ENCODE data around the gene IFT88. TPM values are rescaled to one million over a fixed set of nuclear protein-coding genes. Genes with fewer than 3 reads are reported as not detected.

IFT88 gene
- total and polyA plus RNA-seq, 9 of the 15 experiments (the other 6 are each of a cell fraction or from before 2014, with no cell fraction given): 8.3 to 13.5 (median 10.0) TPM

DNA sequence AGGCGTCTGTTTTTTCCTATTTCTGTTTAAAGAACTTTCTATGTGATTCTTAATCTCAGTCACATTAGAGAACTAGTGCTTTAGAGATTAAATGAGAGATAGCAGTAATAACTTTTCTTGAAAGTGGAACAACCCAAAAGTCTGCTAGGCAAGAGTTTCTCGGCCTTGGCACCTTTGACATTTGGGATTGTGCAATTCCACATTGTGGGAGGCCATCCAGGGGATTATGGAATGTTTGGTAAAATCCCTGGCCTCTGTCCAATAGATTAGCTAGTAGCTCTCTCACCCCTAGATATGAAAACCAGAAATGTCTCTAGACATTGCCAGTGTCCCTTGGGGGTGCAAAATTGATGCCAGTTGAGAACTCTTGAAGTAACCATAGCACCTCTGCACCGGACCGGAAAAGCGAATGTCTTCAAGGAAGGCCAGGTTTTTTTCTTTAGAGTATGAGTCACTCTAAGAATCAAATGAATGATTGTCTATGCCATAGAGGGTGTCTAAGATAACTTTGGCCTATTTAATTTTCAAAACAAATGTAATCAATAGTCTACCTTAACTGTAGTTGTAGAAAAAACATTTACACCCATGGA, 91.6 kb downstream of the IFT88 start:
- in situ Hi-C loops (cut with MboI): no loop called here
- Histone ChIP-seq H3K79me2 (ENCODE audit: control insufficient read depth, insufficient read depth, low read length) (no peaks in the 10 kb centered on the region), H3K36me3 (ENCODE audit: control insufficient read depth, insufficient read depth, low read length) (no peaks in the 10 kb centered on the region), H3K4me1 (replicated peaks in 1 of 2; ENCODE audit: control insufficient read depth in 2 of 2, insufficient read depth in 2 of 2, low read length in 2 of 2) (no peaks in the 10 kb centered on the region), H3K9ac (ENCODE audit: insufficient read depth in 1 of 2, low read depth in 2 of 2, low read length in 2 of 2) (no peak overlapping the region), H4K20me1 (replicated peaks; ENCODE audit: control insufficient read depth, insufficient read depth, low read length) (no peaks in the 10 kb centered on the region), H3K9me3 (replicated peaks; ENCODE audit: control insufficient read depth, insufficient read depth, low read depth, low read length) (no peaks in the 10 kb centered on the region), H3K27ac (ENCODE audit: extremely low read depth, low read depth, low read length) (no peak overlapping the region), H3K4me3 (no peak overlapping the region), H3K9me1 (ENCODE audit: control insufficient read depth, insufficient read depth, low read length) (no peaks in the 10 kb centered on the region), H3K4me2 (ENCODE audit: insufficient read depth, low read length) (no peak overlapping the region), H2AFZ (ENCODE audit: low read depth, low read length) (no peak overlapping the region), H3K27me3 (ENCODE audit: control insufficient read depth in 2 of 2, insufficient read depth in 2 of 2, low read length in 2 of 2) (no peaks in the 10 kb centered on the region)
- 79% methylated on average over 5 of the region's 5 CpGs for WGBS (ENCODE audit: insufficient coverage, low coverage, missing lambda C conversion rate)
- FAIRE-seq (no peak), DNase-seq (ENCODE audit: extremely low read depth in 1 of 4, low spot score in 3 of 4) (no peak), ATAC-seq (no peak)
- TF ChIP-seq TAF15 (IDR thresholded peaks at IDR 0.05; ENCODE audit: low read depth, low read length): no peak
- TF ChIP-seq CBX1 (IDR thresholded peaks at IDR 0.05; ENCODE audit: low read depth): no peak
- TF ChIP-seq, protein P1, sequence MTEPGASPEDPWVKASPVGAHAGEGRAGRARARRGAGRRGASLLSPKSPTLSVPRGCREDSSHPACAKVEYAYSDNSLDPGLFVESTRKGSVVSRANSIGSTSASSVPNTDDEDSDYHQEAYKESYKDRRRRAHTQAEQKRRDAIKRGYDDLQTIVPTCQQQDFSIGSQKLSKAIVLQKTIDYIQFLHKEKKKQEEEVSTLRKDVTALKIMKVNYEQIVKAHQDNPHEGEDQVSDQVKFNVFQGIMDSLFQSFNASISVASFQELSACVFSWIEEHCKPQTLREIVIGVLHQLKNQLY (CRISPR knock-in tag; conservative IDR thresholded peaks at IDR 0.05): no peak
- TF ChIP-seq RBFOX2 (IDR thresholded peaks at IDR 0.05; ENCODE audit: low read depth, low read length): no peak
- no peak for TF ChIP-seq ZNF197 (CRISPR knock-in tag; IDR thresholded peaks at IDR 0.05; ENCODE audit: low read depth)
- no peak for TF ChIP-seq SMARCC2 (IDR thresholded peaks at IDR 0.05; ENCODE audit: low read depth)
- TF ChIP-seq, protein P2, sequence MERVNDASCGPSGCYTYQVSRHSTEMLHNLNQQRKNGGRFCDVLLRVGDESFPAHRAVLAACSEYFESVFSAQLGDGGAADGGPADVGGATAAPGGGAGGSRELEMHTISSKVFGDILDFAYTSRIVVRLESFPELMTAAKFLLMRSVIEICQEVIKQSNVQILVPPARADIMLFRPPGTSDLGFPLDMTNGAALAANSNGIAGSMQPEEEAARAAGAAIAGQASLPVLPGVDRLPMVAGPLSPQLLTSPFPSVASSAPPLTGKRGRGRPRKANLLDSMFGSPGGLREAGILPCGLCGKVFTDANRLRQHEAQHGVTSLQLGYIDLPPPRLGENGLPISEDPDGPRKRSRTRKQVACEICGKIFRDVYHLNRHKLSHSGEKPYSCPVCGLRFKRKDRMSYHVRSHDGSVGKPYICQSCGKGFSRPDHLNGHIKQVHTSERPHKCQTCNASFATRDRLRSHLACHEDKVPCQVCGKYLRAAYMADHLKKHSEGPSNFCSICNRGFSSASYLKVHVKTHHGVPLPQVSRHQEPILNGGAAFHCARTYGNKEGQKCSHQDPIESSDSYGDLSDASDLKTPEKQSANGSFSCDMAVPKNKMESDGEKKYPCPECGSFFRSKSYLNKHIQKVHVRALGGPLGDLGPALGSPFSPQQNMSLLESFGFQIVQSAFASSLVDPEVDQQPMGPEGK (CRISPR knock-in tag; IDR thresholded peaks at IDR 0.05; ENCODE audit: borderline replicate concordance): no peak
- no peak for TF ChIP-seq HDAC6 (IDR thresholded peaks at IDR 0.05; ENCODE audit: low read depth, low read length)
- no peak for TF ChIP-seq PKNOX1 (IDR thresholded peaks at IDR 0.05)
- no peak for TF ChIP-seq GATAD2B (IDR thresholded peaks at IDR 0.05; ENCODE audit: borderline replicate concordance)
- no peak for TF ChIP-seq MECOM (CRISPR knock-in tag; IDR thresholded peaks at IDR 0.05)
- no peak for TF ChIP-seq FOXJ2 (tag; IDR thresholded peaks at IDR 0.05)
- no peak for TF ChIP-seq U2AF1 (optimal IDR thresholded peaks at IDR 0.05; ENCODE audit: low read depth, low read length)
- TF ChIP-seq L3MBTL2 (IDR thresholded peaks at IDR 0.05): no peak
- TF ChIP-seq ZNF253 (CRISPR knock-in tag; conservative IDR thresholded peaks at IDR 0.05): no peak
- TF ChIP-seq, protein P3, sequence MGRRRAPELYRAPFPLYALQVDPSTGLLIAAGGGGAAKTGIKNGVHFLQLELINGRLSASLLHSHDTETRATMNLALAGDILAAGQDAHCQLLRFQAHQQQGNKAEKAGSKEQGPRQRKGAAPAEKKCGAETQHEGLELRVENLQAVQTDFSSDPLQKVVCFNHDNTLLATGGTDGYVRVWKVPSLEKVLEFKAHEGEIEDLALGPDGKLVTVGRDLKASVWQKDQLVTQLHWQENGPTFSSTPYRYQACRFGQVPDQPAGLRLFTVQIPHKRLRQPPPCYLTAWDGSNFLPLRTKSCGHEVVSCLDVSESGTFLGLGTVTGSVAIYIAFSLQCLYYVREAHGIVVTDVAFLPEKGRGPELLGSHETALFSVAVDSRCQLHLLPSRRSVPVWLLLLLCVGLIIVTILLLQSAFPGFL (CRISPR knock-in tag; IDR thresholded peaks at IDR 0.05): no peak
- no peak for TF ChIP-seq SNAPC5 (CRISPR knock-in tag; IDR thresholded peaks at IDR 0.05)
- ChIA-PET POLR2A (no interaction called here), CTCF (ENCODE audit: low intra/inter-chr PET ratio) (no interaction called here)
- intact Hi-C loops (cut with micrococcal nuclease): no loop called here
- no TSS peak for BruUV-seq (replicated peaks)

Measured in K562 (cell line).